GM18517 (cell line): ENCODE data around the gene PKP4.

Experiments used
- ATAC-seq: cut with Tn5 transposase; IDR thresholded peaks from one replicate; pipeline ENCODE4 v1.9.1; 2021; ENCODE audit warnings: mild to moderate bottlenecking, moderate library complexity; ENCODE audit not compliant: unreplicated experiment

The PKP4 gene

GRCh38 chr2:158498043-158498748 is 41.4 kb downstream of the PKP4 start:
- ATAC-seq: no peak

DNA sequence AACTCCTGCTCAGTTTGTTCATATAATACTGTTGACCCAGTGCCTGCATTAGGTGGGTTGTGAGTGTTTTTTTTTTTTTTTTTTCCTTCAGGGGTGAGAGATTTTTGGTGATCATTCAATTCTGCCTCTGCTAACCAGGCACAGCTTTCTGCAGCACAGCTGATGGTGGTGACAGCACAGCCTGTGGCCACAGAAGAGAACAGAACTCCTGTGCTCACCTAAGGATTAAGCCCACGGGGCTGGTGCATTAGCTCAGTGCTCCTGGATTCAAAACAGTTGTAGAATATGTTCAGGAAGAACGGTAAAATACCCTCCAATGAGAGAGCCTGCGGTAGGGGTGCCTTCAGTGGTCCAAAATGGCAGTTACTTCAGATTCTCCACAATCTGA is 42.0 kb downstream of the PKP4 start:
- ATAC-seq: no peak

DNA sequence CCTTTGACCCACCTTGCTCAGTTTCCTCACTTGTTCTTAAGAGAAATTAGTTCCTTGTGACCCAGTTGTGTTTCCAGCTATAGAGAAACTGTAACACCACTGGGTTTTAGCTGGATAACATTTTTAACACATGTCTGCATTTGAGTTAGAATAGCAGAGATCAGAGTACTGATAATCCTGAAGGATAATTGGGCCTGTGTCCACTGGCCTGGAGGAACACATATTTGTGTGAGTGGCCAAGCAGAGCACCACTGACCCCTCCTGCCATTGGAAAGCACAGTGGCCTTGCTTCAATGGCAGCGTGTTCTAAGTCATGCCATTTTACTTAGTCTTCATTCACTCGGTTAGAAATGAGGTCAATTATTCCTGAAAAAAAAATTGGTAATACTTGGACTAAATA is 42.6 kb downstream of the PKP4 start:
- ATAC-seq: no peak

DNA sequence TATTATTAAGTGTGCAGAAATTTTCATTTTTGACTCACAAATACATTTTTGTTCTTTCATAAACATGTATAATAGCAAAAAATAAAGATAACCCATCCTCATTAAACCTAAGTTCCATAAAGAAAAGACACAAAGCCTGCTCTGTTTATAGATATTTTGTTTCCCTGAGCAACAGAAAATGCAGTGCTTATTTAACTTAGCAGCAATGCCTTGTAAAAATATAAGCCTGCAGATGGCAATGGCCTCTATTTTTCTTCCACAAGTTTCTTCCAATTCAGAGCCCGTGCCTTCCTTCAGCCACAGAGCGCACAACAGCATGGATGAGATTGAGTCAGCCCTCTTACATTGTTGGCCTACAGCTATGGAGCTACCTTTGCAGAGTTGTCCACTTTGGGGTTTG is 43.6 kb downstream of the PKP4 start:
- no peak for ATAC-seq

DNA sequence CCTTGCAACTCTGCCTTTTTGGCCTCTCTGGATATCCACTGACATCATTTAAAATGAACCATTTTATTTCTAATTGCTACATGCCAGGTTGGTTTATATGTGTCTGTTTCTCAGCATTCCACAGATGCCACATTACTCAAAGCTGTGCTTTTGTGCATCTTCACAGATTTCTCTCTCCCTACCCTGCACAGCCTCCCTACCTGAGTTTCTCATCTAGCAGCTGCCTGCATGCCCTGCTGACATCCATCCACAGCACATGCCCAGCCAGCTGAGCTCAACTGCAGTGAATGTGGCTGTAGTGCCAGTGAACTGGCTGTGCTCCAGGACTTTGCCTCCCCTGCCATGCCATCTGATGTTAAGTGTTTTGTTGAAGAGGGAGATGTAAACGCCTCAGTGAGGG is 44.5 kb downstream of the PKP4 start:
- ATAC-seq: no peak

GRCh38 chr2:158502974-158503373 is 46.2 kb downstream of the PKP4 start:
- no peak for ATAC-seq

- no peak for ATAC-seq
Measured at GRCh38 chr2:158504088-158504487, 47.3 kb downstream of the PKP4 start.

DNA sequence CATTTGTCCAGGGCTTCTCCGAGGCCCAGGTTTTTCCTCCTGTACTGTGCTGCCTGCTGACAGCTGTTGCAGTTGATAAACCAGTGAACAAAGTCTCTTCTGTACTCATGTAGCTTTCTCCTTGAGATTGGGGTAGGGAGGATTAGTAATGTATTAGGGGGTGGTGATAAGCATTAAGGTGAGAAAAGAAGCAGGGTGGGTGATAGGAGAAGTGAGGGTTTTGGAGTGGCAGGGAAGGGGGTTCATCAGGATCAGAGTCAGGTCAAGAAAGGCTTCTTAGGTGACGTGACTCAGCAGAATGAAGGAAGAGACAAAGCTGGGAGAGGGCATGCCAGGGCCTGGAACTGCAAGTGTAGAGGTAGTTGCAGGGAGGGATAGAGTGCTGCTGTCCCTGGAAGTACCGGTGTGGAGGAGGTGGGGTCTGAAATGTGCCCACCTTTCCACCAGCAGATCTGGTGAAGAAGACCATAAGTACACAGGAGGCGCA is 48.7 kb downstream of the PKP4 start:
- ATAC-seq: no peak

GRCh38 chr2:158507141-158507540 is 50.4 kb downstream of the PKP4 start:
- no peak for ATAC-seq

DNA sequence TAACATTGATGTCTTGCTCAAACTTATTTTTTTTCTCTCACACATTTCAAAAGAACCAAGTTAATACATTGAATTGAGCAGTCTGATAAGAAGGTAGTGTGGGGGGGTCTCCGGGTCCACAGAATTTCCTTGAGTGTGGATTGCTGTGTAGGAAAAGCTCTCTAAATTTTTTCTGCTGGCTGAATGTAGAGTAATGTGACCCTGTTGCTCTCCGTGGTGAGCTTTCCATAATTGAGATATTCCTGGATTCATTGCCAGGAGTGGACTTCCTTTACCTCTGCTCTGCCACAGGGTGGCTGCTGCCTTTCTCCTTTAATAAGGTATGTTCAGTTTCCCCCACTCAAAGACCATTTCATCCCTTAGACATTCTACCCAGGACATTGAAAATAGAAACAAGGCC is 50.9 kb downstream of the PKP4 start:
- no peak for ATAC-seq

DNA sequence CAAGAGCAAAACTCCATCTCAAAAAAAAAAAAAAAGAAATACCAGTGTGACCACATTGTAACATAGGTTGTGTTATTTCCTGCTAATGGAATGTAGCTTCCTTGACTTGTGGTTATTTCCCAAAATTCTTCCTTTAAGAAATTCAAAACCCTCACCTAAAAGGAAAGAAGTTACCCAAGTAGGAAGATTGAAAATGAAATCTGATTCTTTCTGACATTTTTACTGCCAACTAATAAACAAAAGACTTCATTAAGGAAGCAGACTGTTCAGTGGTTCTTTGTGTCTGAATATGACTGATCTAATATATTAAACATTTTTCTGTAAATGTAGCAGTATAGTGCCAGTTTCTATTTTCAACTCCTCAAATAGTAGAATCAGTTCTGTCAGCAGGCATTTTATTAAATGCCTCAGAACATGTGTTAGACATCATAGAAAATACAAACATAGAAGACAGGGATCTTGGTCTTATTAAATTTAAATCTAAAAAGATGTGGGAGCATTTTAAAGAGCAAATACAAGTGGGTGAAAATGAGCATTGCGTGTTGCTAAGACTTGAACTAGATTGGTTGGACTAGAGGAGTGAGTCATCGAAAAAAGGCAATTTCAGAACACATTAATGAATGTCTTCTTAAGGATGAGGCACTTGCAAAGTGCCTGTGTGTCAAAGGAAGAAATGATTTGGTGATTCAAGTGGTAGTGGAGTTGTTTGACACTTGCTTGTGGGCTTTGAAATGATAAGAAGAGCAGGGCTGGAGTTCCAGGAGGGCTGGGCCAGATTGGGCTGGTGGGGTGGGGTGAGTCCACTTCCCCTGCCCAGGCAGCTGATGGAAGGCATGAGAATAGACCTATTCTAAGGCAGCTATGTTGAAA is 53.4 kb downstream of the PKP4 start:
- no peak for ATAC-seq

DNA sequence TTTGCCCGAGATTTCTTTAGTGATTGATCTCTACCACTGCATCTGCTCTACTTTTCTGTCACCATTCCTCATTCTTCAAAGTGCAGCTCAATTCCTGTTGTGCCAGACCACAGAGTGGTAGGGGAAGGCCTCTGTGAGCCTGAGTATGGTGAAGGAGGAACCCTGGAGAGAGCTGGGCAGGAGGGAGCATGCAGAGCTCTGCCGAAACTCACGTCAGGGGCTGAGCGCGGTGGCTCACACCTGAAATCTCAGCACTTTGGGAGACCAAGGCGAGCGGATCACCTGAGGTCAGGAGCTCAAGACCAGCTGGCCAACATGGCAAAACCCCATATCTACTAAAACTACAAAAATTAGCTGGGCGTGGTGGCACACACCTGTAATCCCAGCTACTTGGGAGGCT is 54.1 kb downstream of the PKP4 start:
- ATAC-seq: no peak

DNA sequence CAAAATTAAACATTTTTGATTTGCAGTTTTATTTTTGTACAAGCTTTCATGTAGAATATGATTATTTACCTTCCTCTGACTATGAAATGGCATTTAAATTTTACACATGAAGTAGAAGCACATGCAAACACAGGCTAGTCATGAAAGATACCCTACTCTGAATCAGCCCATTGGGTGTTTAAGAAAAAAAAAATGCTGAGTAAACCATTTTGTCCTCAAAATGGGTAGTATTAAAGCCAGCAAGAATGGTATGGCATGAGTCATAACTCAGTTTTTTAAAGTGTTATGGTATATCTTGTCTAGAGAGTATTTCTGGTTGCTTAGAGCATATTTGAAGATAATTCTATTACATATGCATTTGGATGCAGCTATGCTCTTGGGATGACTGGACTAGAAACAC is 55.0 kb downstream of the PKP4 start:
- ATAC-seq: no peak

DNA sequence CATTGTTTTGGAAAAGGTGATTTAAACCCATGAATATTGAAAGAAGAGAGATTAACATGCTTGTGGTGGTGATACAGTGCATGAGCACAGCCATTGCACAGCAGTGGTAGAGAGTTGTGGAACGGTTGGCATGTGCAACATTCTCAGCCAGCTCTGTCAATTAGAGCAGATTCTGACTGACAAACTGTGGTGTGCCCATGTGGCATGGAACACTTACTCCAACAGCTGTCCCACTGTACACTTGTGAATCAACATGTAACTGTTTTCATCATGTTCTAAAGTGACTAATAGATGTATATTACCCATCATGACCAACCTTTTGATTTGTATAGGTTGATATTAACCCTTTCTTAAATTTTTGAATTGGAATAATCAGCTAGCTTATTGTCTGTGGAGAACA is 55.6 kb downstream of the PKP4 start:
- ATAC-seq: no peak

DNA sequence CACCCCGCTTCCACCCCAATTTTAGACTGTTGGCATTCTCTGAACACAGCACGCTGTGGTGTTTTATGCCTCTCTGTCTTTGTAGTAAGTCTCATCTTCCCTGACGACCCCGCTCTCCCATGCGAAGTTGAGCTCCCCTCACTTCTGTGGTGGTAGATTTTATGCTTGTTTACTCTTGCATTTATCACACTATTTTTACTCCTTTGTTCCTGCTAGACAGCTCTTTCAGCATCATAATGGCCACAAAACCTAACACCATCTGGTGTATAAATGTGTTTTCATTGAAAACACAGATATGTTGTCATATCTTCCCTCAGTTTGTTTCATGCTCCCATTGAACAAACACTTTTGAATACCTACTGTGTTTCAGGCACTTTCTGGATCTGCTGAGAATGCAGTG is 57.1 kb downstream of the PKP4 start:
- ATAC-seq: no peak

DNA sequence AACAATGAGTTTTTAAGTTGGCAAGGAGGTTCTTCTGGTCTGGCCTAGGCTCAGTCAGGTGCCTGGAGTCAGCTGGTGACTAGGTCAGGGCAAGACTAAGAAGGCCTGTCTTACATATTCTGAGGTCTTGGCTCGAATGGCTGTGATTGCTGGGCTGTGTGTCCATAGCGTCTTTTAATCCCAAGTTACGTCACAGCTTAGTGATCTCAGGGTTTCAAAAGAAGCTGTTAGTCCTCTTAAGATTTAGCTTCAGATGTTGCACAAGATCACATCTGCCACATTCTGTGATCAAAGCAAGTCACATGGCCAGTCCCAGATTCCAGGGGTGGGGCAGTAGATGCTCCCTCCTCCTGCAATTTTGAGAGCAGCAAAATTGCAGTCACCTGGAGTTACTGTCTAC is 61.3 kb downstream of the PKP4 start:
- ATAC-seq: no peak

GRCh38 chr2:158519481-158519880 is 62.7 kb downstream of the PKP4 start:
- no peak for ATAC-seq

DNA sequence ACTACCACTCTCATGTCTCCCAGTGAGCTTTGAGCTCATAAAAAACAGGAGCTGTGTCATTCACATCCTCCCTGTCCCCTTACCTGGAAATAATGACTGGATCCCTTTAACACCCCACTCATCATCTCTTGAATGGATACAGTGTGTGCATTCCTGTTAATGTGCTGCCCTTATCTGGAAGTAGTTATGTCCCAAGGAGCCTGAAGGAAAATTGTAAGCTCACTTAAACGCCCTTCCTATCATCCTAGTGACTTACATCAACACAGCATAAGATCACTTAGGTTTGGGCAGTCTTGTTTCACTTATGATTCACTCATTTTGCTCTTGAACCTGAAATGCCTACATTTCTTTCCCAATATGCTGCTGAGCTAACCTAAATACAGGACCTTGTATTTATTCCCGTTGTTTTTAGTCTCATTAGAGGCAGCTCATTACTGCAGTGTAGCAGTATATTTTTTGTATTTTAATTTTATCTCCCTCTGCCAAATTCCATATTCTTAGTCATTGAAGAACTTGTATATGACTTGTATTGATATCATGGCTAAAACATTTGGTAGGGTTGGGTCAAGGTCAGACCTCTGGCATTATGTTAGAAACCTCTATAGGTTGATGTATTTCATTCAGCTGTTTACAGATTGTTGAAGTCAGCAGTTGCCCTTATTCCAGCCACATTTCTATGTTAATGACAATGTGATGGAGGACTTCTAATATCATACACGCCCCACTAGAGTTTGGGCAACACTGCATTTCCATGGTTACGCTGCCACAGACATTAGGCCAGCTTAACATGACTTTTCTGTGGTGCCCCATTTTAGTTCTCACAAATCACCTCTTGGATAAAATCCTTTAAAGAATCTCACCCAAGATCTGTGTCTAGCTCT is 72.9 kb downstream of the PKP4 start:
- ATAC-seq: no peak

- no peak for ATAC-seq
Measured at GRCh38 chr2:158530829-158531228, 74.1 kb downstream of the PKP4 start.

- no peak for ATAC-seq
Measured at GRCh38 chr2:158533009-158533408, 76.3 kb downstream of the PKP4 start.
